Endometrial microvascular endothelial cells (primary cell): ENCODE measurements around the gene CEP112. TPM values are rescaled to one million over a fixed set of nuclear protein-coding genes. Genes with fewer than 3 reads are reported as not detected.

Experiments
- in situ Hi-C: cut with HindIII; loops from 2 replicates; pipeline ENCODE4 v1.10.0; 2017; ENCODE audit warnings: low sequenced_read_pairs, low pct_unique_long_range_greater_than_20kb; ENCODE audit errors: inconsistent ontology term
- total RNA-seq: library from RNA; depleted of rRNA; stranded (reverse); fragments of >200 nt; gene quantifications from one replicate; pipeline ENCODE4 v1.2.3, GENCODE V29; 2015; ENCODE audit errors: inconsistent ontology term

Gene CEP112
- total RNA-seq, 1 donor from 2014 or later = 3.0 TPM

- in situ Hi-C loops = no loop called here
Observed at GRCh38 chr17:65665966-65666365, 526.0 kb downstream of the CEP112 start.

GRCh38 chr17:65664696-65665095 lies 527.2 kb downstream of the CEP112 start:
- in situ Hi-C loops = no loop called here

- in situ Hi-C loops = no loop called here
Observed at GRCh38 chr17:65664266-65664665, 527.7 kb downstream of the CEP112 start.

- in situ Hi-C loops = no loop called here
Observed at GRCh38 chr17:65662196-65662595, 529.7 kb downstream of the CEP112 start.

GRCh38 chr17:65660947-65661346 lies 531.0 kb downstream of the CEP112 start:
- in situ Hi-C loops = no loop called here

GRCh38 chr17:65660078-65660477 lies 531.9 kb downstream of the CEP112 start:
- in situ Hi-C loops = no loop called here

GRCh38 chr17:65659512-65659911 lies 532.4 kb downstream of the CEP112 start:
- in situ Hi-C loops = no loop called here

- in situ Hi-C loops = no loop called here
Observed at GRCh38 chr17:65657251-65657828, 534.6 kb downstream of the CEP112 start.

- in situ Hi-C loops = no loop called here
Observed at GRCh38 chr17:65656390-65657250, 535.3 kb downstream of the CEP112 start.

GRCh38 chr17:65655706-65656105 lies 536.2 kb downstream of the CEP112 start:
- in situ Hi-C loops = no loop called here

GRCh38 chr17:65644545-65644944 lies 547.4 kb downstream of the CEP112 start:
- in situ Hi-C loops = no loop called here

- in situ Hi-C loops = no loop called here
Observed at GRCh38 chr17:65638221-65638975, 553.5 kb downstream of the CEP112 start.

GRCh38 chr17:65637786-65638185 lies 554.1 kb downstream of the CEP112 start:
- in situ Hi-C loops = no loop called here

GRCh38 chr17:65634533-65634932 lies 557.4 kb downstream of the CEP112 start:
- in situ Hi-C loops = no loop called here

- in situ Hi-C loops = no loop called here
Observed at GRCh38 chr17:65633988-65634387, 557.9 kb downstream of the CEP112 start.

GRCh38 chr17:65633146-65633881 lies 558.6 kb downstream of the CEP112 start:
- in situ Hi-C loops = no loop called here

GRCh38 chr17:65630502-65630901 lies 561.4 kb downstream of the CEP112 start:
- in situ Hi-C loops = no loop called here

- in situ Hi-C loops = no loop called here
Observed at GRCh38 chr17:65629234-65629690, 562.7 kb downstream of the CEP112 start.

- in situ Hi-C loops = no loop called here
Observed at GRCh38 chr17:65628644-65629036, 563.3 kb downstream of the CEP112 start.
